GM23338 (cell line): ENCODE data around the gene SLC12A7.

ENCODE experiments used
- CREB1 ChIP-seq: fragments of 250-450 bp; sonication (Bioruptor Pico); IDR thresholded peaks from 2 replicates; pipeline ENCODE4 v1.5.0; 2020; ENCODE audit warnings: low read depth, mild to moderate bottlenecking, moderate library complexity
- EZH2 ChIP-seq: fragments of 200-600 bp; sonication (generic); IDR thresholded peaks from one replicate; pipeline ENCODE4 v1.8.0; 2017; ENCODE audit warnings: antibody characterized with exemption, mild to moderate bottlenecking, low read depth; ENCODE audit not compliant: unreplicated experiment
- EZH2phosphoT487 ChIP-seq: fragments of 200-600 bp; sonication (generic); IDR thresholded peaks from one replicate; pipeline ENCODE4 v1.8.1; 2018; ENCODE audit warnings: antibody characterized with exemption; ENCODE audit not compliant: unreplicated experiment
- POLR2AphosphoS5 ChIP-seq: IDR thresholded peaks from 2 replicates; pipeline ENCODE4 v1.6.1; 2016; ENCODE audit warnings: antibody characterized with exemption, low read depth
- ZNF114 ChIP-seq: fragments of 250-450 bp; sonication (Bioruptor Pico); IDR thresholded peaks from 2 replicates; pipeline ENCODE4 v1.5.0; 2020; ENCODE audit warnings: mild to moderate bottlenecking, moderate library complexity
- TF ChIP-seq, protein P1 (sequence below), 2 experiments: fragments of 200-600 bp in 1 of 2; sonication (generic) in 1 of 2; conservative IDR thresholded peaks; 2 replicates each; pipeline versions ENCODE4 v1.5.1 to v1.6.1; 2016 to 2017; ENCODE audit warnings: antibody characterized with exemption in 2 of 2, low read depth in 2 of 2, mild to moderate bottlenecking in 2 of 2, moderate library complexity in 1 of 2
- TF ChIP-seq, protein P2 (sequence below): IDR thresholded peaks from 2 replicates; pipeline ENCODE4 v1.6.1; 2016; ENCODE audit warnings: antibody characterized with exemption
- TF ChIP-seq, protein P3 (sequence below): IDR thresholded peaks from one replicate; pipeline ENCODE4 v1.6.1; 2018; ENCODE audit warnings: antibody characterized with exemption; ENCODE audit not compliant: unreplicated experiment
- TF ChIP-seq, protein P4 (sequence below): fragments of 250-450 bp; sonication (Bioruptor Pico); IDR thresholded peaks from 2 replicates; pipeline ENCODE4 v1.5.0; 2020; ENCODE audit warnings: mild to moderate bottlenecking, moderate library complexity

DNA sequence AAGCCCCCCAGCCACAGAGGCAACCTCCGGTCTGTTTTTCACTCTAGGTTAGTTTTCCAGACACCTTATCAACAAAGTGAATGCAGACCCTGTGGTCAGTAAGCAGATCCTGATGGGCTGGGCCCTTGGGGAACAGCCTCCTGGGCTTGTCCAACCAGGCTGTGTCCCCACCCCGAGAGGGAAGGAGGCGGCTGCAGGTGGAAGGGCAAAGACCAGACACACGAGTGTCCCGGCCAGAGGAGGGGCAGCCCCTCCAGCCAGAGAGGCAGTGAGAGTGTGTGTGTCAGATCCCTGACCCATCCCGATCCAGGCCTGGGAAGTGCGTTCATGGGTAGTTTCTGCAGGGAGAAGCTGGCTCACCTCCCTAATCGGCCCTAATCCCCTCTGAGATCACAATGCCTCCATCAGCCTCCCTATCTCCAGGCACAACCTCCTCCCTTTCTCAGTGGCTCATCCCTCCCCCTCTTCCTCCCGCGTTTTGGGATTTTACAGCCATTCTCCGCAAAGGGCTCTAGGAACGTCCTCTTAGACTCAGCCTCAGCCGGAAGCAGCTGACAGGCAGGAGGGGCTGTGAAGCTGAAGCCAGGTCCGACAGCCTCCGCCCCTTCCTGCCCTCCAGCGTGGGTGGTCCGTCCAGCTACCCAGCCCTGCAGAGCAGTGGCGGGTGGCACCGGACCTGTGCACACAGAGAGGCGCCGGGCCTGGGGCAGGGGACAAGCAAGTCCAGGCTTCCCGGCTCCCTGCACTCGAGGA, 9.7 kb downstream of the SLC12A7 start:
- TF ChIP-seq EZH2phosphoT487 (no peak), EZH2 (no peak), CREB1 (no peak), POLR2AphosphoS5 (no peak), ZNF114 (no peak)
- TF ChIP-seq, protein P1, sequence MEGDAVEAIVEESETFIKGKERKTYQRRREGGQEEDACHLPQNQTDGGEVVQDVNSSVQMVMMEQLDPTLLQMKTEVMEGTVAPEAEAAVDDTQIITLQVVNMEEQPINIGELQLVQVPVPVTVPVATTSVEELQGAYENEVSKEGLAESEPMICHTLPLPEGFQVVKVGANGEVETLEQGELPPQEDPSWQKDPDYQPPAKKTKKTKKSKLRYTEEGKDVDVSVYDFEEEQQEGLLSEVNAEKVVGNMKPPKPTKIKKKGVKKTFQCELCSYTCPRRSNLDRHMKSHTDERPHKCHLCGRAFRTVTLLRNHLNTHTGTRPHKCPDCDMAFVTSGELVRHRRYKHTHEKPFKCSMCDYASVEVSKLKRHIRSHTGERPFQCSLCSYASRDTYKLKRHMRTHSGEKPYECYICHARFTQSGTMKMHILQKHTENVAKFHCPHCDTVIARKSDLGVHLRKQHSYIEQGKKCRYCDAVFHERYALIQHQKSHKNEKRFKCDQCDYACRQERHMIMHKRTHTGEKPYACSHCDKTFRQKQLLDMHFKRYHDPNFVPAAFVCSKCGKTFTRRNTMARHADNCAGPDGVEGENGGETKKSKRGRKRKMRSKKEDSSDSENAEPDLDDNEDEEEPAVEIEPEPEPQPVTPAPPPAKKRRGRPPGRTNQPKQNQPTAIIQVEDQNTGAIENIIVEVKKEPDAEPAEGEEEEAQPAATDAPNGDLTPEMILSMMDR (conservative IDR thresholded peaks at IDR 0.05; ENCODE audit: low read depth in 2 of 2): no peak
- TF ChIP-seq, protein P2, sequence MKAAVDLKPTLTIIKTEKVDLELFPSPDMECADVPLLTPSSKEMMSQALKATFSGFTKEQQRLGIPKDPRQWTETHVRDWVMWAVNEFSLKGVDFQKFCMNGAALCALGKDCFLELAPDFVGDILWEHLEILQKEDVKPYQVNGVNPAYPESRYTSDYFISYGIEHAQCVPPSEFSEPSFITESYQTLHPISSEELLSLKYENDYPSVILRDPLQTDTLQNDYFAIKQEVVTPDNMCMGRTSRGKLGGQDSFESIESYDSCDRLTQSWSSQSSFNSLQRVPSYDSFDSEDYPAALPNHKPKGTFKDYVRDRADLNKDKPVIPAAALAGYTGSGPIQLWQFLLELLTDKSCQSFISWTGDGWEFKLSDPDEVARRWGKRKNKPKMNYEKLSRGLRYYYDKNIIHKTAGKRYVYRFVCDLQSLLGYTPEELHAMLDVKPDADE: no peak
- TF ChIP-seq, protein P3, sequence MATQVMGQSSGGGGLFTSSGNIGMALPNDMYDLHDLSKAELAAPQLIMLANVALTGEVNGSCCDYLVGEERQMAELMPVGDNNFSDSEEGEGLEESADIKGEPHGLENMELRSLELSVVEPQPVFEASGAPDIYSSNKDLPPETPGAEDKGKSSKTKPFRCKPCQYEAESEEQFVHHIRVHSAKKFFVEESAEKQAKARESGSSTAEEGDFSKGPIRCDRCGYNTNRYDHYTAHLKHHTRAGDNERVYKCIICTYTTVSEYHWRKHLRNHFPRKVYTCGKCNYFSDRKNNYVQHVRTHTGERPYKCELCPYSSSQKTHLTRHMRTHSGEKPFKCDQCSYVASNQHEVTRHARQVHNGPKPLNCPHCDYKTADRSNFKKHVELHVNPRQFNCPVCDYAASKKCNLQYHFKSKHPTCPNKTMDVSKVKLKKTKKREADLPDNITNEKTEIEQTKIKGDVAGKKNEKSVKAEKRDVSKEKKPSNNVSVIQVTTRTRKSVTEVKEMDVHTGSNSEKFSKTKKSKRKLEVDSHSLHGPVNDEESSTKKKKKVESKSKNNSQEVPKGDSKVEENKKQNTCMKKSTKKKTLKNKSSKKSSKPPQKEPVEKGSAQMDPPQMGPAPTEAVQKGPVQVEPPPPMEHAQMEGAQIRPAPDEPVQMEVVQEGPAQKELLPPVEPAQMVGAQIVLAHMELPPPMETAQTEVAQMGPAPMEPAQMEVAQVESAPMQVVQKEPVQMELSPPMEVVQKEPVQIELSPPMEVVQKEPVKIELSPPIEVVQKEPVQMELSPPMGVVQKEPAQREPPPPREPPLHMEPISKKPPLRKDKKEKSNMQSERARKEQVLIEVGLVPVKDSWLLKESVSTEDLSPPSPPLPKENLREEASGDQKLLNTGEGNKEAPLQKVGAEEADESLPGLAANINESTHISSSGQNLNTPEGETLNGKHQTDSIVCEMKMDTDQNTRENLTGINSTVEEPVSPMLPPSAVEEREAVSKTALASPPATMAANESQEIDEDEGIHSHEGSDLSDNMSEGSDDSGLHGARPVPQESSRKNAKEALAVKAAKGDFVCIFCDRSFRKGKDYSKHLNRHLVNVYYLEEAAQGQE: no peak
- TF ChIP-seq, protein P4, sequence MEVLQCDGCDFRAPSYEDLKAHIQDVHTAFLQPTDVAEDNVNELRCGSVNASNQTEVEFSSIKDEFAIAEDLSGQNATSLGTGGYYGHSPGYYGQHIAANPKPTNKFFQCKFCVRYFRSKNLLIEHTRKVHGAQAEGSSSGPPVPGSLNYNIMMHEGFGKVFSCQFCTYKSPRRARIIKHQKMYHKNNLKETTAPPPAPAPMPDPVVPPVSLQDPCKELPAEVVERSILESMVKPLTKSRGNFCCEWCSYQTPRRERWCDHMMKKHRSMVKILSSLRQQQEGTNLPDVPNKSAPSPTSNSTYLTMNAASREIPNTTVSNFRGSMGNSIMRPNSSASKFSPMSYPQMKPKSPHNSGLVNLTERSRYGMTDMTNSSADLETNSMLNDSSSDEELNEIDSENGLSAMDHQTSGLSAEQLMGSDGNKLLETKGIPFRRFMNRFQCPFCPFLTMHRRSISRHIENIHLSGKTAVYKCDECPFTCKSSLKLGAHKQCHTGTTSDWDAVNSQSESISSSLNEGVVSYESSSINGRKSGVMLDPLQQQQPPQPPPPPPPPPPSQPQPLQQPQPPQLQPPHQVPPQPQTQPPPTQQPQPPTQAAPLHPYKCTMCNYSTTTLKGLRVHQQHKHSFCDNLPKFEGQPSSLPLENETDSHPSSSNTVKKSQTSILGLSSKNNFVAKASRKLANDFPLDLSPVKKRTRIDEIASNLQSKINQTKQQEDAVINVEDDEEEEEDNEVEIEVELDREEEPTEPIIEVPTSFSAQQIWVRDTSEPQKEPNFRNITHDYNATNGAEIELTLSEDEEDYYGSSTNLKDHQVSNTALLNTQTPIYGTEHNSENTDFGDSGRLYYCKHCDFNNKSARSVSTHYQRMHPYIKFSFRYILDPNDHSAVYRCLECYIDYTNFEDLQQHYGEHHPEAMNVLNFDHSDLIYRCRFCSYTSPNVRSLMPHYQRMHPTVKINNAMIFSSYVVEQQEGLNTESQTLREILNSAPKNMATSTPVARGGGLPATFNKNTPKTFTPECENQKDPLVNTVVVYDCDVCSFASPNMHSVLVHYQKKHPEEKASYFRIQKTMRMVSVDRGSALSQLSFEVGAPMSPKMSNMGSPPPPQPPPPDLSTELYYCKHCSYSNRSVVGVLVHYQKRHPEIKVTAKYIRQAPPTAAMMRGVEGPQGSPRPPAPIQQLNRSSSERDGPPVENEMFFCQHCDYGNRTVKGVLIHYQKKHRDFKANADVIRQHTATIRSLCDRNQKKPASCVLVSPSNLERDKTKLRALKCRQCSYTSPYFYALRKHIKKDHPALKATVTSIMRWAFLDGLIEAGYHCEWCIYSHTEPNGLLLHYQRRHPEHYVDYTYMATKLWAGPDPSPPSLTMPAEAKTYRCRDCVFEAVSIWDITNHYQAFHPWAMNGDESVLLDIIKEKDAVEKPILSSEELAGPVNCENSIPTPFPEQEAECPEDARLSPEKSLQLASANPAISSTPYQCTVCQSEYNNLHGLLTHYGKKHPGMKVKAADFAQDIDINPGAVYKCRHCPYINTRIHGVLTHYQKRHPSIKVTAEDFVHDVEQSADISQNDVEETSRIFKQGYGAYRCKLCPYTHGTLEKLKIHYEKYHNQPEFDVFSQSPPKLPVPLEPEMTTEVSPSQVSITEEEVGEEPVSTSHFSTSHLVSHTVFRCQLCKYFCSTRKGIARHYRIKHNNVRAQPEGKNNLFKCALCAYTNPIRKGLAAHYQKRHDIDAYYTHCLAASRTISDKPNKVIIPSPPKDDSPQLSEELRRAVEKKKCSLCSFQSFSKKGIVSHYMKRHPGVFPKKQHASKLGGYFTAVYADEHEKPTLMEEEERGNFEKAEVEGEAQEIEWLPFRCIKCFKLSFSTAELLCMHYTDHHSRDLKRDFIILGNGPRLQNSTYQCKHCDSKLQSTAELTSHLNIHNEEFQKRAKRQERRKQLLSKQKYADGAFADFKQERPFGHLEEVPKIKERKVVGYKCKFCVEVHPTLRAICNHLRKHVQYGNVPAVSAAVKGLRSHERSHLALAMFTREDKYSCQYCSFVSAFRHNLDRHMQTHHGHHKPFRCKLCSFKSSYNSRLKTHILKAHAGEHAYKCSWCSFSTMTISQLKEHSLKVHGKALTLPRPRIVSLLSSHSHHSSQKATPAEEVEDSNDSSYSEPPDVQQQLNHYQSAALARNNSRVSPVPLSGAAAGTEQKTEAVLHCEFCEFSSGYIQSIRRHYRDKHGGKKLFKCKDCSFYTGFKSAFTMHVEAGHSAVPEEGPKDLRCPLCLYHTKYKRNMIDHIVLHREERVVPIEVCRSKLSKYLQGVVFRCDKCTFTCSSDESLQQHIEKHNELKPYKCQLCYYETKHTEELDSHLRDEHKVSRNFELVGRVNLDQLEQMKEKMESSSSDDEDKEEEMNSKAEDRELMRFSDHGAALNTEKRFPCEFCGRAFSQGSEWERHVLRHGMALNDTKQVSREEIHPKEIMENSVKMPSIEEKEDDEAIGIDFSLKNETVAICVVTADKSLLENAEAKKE (CRISPR knock-in tag): no peak
